HL-60 (cell line): ENCODE results near the gene MED29.
A peak's percentile ranks its signal among the peaks of the same experiment; 100 is the strongest.

ENCODE experiments used
- CTCF ChIP-seq: IDR thresholded peaks from one replicate; pipeline ENCODE4 v1.5.1; 2011; ENCODE audit warnings: low read length, control low read depth, inconsistent platforms; ENCODE audit not compliant: insufficient read depth
- GABPA ChIP-seq: IDR thresholded peaks from 2 replicates; pipeline ENCODE4 v1.6.1; 2012; ENCODE audit warnings: low read depth
- POLR2AphosphoS5 ChIP-seq: IDR thresholded peaks from 2 replicates; pipeline ENCODE4 v1.6.1; 2012; ENCODE audit warnings: low read depth
- REST ChIP-seq: IDR thresholded peaks from 2 replicates; pipeline ENCODE4 v1.6.1; 2012; ENCODE audit warnings: low read depth; ENCODE audit not compliant: insufficient replicate concordance

GRCh38 chr19:39433480-39434079 lies 42.4 kb downstream of the MED29 start:
- TF ChIP-seq CTCF, result no peak
- TF ChIP-seq REST, result no peak
- TF ChIP-seq POLR2AphosphoS5, result peak; percentile 25; the same call in 1 of the 2 replicates
- no peak for TF ChIP-seq GABPA
